Sigmoid colon (tissue), 7 donors: ENCODE results near the gene ABLIM2. TPM values are rescaled to one million over a fixed set of nuclear protein-coding genes. Genes with fewer than 3 reads are reported as not detected.

Source experiments
- DNase-seq: peaks from one replicate; pipeline ENCODE4 v3.0.0-alpha.2; 2019
- H3K27ac ChIP-seq, 4 donors: fragments of 200-600 bp; sonication (generic); one replicate each; pipeline ENCODE4 v1.5.1; 2016 to 2019; ENCODE audit warnings: mild to moderate bottlenecking in 1 of 4
- H3K27me3 ChIP-seq, 3 donors: fragments of 200-600 bp; sonication (generic); one replicate each; pipeline ENCODE4 v1.5.1; 2019; ENCODE audit warnings: mild to moderate bottlenecking in 1 of 3
- H3K36me3 ChIP-seq, 4 donors: fragments of 200-600 bp; sonication (generic); one replicate each; pipeline ENCODE4 v1.5.1; 2016 to 2019
- H3K4me1 ChIP-seq, 4 donors: fragments of 200-600 bp; sonication (generic); one replicate each; pipeline ENCODE4 v1.5.1; 2017 to 2019
- H3K4me3 ChIP-seq, 4 donors: fragments of 200-600 bp; sonication (generic); one replicate each; pipeline ENCODE4 v1.5.1; 2017 to 2019; ENCODE audit warnings: mild to moderate bottlenecking in 2 of 4, moderate library complexity in 1 of 4
- H3K9me3 ChIP-seq, 4 donors: fragments of 200-600 bp in 3 of 4; sonication (generic) in 3 of 4; one replicate each; pipeline versions ENCODE4 v1.5.1 to v1.6.1; 2013 to 2019
- CTCF ChIP-seq, 4 experiments: fragments of 450-650 bp in 3 of 4; fragments of 200-600 bp in 1 of 4; IDR thresholded peaks; one replicate each; pipeline ENCODE4 v1.5.1; 2016 to 2019; ENCODE audit warnings: antibody characterized with exemption in 4 of 4, mild to moderate bottlenecking in 3 of 4, moderate library complexity in 2 of 4
- EP300 ChIP-seq, 4 donors: sonication (generic); formaldehyde crosslinking; IDR thresholded peaks; one replicate each; pipeline ENCODE4 v1.6.1; 2017; ENCODE audit warnings: antibody characterized with exemption in 4 of 4
- POLR2A ChIP-seq, 2 donors: fragments of 450-650 bp; IDR thresholded peaks; one replicate each; pipeline ENCODE4 v1.6.1; 2016; ENCODE audit warnings: antibody characterized with exemption in 2 of 2, mild to moderate bottlenecking in 2 of 2, moderate library complexity in 2 of 2
- POLR2AphosphoS5 ChIP-seq, 4 donors: sonication (generic); formaldehyde crosslinking; IDR thresholded peaks; one replicate each; pipeline ENCODE4 v1.6.1; 2017; ENCODE audit warnings: antibody characterized with exemption in 4 of 4
- WGBS, 2 donors: extraction: QIAGEN DNeasy Blood & Tissue Kit; methylation state at CpG; one replicate each; pipeline ENCODE4 v1.1.7; 2013; 5-methylcytosine and 5-hydroxymethylcytosine counted together
- intact Hi-C: fragments of 100-400 bp; cut with DNase I; formaldehyde crosslinking; loops from one replicate; pipeline ENCODE4 v1.15.1; 2023
- polyA plus RNA-seq, 3 donors: library from polyadenylated mRNA; stranded (reverse); fragments of 200-250 nt; gene quantifications; one replicate each; pipeline ENCODE4 v1.2.3, GENCODE V29; 2013
- total RNA-seq, 4 donors: library from RNA; depleted of rRNA; stranded (reverse); fragments of >200 nt; gene quantifications; one replicate each; pipeline ENCODE4 v1.1.0, GENCODE V29; 2016
- donor health status: healthy with polysubstance abuse.
- donor health status: Bipolar disorder and iron deficiency.
- donor health status: healthy.

The ABLIM2 gene
- total and polyA plus RNA-seq, 7 donors = 3.1 to 15.0 (median 7.4) TPM

GRCh38 chr4:8060632-8061031 lies 98.0 kb downstream of the ABLIM2 start:
- no peak for DNase-seq
- H3K9me3 ChIP-seq = peaks cover 5 to 10% (median 6%) of the 10 kb centered on the region in 4 donors
- no peak overlapping the region for H3K4me3 ChIP-seq
- TF ChIP-seq POLR2AphosphoS5 (IDR thresholded peaks at IDR 0.05) (no peak), POLR2A (IDR thresholded peaks at IDR 0.05) (no peak), EP300 (IDR thresholded peaks at IDR 0.05) (no peak), CTCF (IDR thresholded peaks at IDR 0.05) (no peak)
- 90 to 91% methylated on average over 18 of the region's 18 CpGs for WGBS, 2 donors
- no peaks in the 10 kb centered on the region for H3K36me3 ChIP-seq
- intact Hi-C loops = no loop called here
- H3K27me3 ChIP-seq = no peaks in the 10 kb centered on the region
- no peak overlapping the region for H3K27ac ChIP-seq
- no peaks in the 10 kb centered on the region for H3K4me1 ChIP-seq

- H3K9me3 ChIP-seq = peaks cover 0 to 2% (median 0%) of the 10 kb centered on the region in 4 donors
- WGBS, 2 donors = 94 to 96% methylated on average over 18 of the region's 18 CpGs
- H3K27ac ChIP-seq = no peak overlapping the region
- intact Hi-C loops = no loop called here
- no peaks in the 10 kb centered on the region for H3K36me3 ChIP-seq
- DNase-seq = no peak
- TF ChIP-seq POLR2AphosphoS5 (IDR thresholded peaks at IDR 0.05) = no peak
- no peak for TF ChIP-seq EP300 (IDR thresholded peaks at IDR 0.05)
- TF ChIP-seq CTCF (IDR thresholded peaks at IDR 0.05) = no peak
- TF ChIP-seq POLR2A (IDR thresholded peaks at IDR 0.05) = no peak
- H3K4me3 ChIP-seq = no peak overlapping the region
- no peaks in the 10 kb centered on the region for H3K4me1 ChIP-seq
- H3K27me3 ChIP-seq = no peaks in the 10 kb centered on the region
Observed at GRCh38 chr4:8058031-8058479, 100.6 kb downstream of the ABLIM2 start.

GRCh38 chr4:8055206-8055605 lies 103.4 kb downstream of the ABLIM2 start:
- H3K27ac ChIP-seq = no peak overlapping the region
- WGBS, 2 donors = 53 to 78% methylated on average over 6 of the region's 6 CpGs
- no peaks in the 10 kb centered on the region for H3K27me3 ChIP-seq
- intact Hi-C loops = no loop called here
- peaks cover 0 to 11% (median 11%) of the 10 kb centered on the region in 4 donors for H3K4me1 ChIP-seq
- peaks cover 0 to 2% (median 0%) of the 10 kb centered on the region in 4 donors for H3K9me3 ChIP-seq
- TF ChIP-seq POLR2AphosphoS5 (IDR thresholded peaks at IDR 0.05) (no peak), CTCF (IDR thresholded peaks at IDR 0.05) (no peak), POLR2A (IDR thresholded peaks at IDR 0.05) (no peak), EP300 (IDR thresholded peaks at IDR 0.05) (no peak)
- no peak for DNase-seq
- H3K36me3 ChIP-seq = no peaks in the 10 kb centered on the region
- no peak overlapping the region for H3K4me3 ChIP-seq

GRCh38 chr4:8053688-8054449 lies 104.7 kb downstream of the ABLIM2 start:
- intact Hi-C loops = loop anchor here (5.0 kb wide), 1 partner anchor 103 kb away; the partner anchor contains the start of gene ABLIM2
- H3K4me1 ChIP-seq = peaks cover 0 to 12% (median 12%) of the 10 kb centered on the region in 4 donors
- WGBS, 2 donors = 78 to 85% methylated on average over 18 of the region's 18 CpGs
- H3K4me3 ChIP-seq = no peak overlapping the region
- peaks cover 0 to 2% (median 0%) of the 10 kb centered on the region in 4 donors for H3K9me3 ChIP-seq
- no peak for DNase-seq
- H3K27ac ChIP-seq = no peak overlapping the region
- TF ChIP-seq CTCF (IDR thresholded peaks at IDR 0.05) = no peak
- no peak for TF ChIP-seq POLR2AphosphoS5 (IDR thresholded peaks at IDR 0.05)
- no peak for TF ChIP-seq POLR2A (IDR thresholded peaks at IDR 0.05)
- no peak for TF ChIP-seq EP300 (IDR thresholded peaks at IDR 0.05)
- no peaks in the 10 kb centered on the region for H3K36me3 ChIP-seq
- no peaks in the 10 kb centered on the region for H3K27me3 ChIP-seq
